Measurements from ENCODE around the gene HYAL4. TPM values are rescaled to one million over a fixed set of nuclear protein-coding genes. Genes with fewer than 3 reads are reported as not detected.

The HYAL4 gene, protein sequence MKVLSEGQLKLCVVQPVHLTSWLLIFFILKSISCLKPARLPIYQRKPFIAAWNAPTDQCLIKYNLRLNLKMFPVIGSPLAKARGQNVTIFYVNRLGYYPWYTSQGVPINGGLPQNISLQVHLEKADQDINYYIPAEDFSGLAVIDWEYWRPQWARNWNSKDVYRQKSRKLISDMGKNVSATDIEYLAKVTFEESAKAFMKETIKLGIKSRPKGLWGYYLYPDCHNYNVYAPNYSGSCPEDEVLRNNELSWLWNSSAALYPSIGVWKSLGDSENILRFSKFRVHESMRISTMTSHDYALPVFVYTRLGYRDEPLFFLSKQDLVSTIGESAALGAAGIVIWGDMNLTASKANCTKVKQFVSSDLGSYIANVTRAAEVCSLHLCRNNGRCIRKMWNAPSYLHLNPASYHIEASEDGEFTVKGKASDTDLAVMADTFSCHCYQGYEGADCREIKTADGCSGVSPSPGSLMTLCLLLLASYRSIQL
- 1.2 TPM in 1 of 2 replicates, not detected in the other for total RNA-seq

DNA sequence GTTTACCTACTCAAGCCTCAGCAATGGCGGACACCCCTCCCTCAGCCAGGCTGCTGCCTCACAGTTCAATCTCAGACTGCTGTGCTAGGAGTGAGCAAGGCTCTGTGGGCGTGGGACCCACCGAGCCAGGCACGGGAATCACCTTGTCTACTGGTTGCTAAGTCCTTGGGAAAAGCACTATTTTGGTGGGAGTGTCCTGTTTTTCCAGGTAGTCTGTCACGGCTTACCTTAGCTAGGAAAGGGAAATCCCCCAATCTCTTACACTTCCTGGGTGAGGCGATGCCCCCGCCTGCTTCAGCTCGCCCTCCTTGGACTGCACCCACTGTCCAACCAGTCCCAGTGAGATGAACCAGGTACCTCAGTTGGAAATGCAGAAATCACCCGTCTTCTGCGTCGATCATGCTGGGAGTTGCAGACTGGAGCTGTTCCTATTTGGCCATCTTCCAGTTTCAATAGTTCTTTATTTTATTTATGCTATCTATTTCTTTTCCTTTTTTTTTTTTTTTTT is at the start of gene HYAL4:
Gene HYAL4, plus strand, starts transcription at position 458 of the 508 bp plus-strand sequence. CDS start 23,105 bp downstream, outside the sequence.

DNA sequence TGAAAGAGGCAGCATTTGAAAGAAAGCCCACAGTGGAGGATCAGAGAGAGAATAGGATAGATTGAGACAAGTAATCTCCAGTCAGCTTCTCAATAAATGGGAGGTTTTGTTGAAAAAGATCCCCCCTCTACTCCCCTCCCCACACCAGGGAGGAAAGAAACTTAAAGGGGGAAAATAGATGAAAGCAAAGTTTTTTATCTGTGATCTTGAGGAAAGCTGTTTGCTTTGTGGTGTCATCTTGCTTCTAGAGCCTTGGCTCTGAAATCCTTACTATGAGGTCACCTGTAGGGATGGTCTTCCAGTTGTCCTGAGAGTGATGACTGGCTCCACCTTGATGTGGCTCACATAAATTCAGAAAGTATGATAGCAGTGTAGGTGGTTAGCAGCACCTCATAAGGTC is 80.0 kb downstream of the HYAL4 start, which contains the start of gene SPAM1:
Gene SPAM1, plus strand, starts transcription at position 301 of the 400 bp plus-strand sequence. CDS start 28,330 bp downstream, outside the sequence.

Other genes starting within 250 kb of the HYAL4 start
- gene ASB15, start 243.3 kb upstream of the HYAL4 start, total RNA-seq, result not detected in 2 replicates
- gene LMOD2, start 189.3 kb upstream of the HYAL4 start, total RNA-seq, result 0.06 and 0.16 TPM in 2 replicates
- gene WASL, start 96.2 kb upstream of the HYAL4 start, total RNA-seq, result 8.1 and 16.8 TPM in 2 replicates
- not detected in 2 replicates for gene SPAM1, start 80.1 kb downstream of the HYAL4 start, total RNA-seq
- not detected in 2 replicates for gene TMEM229A, start 187.9 kb downstream of the HYAL4 start, total RNA-seq